Activated naive CD4-positive, alpha-beta T cell treated with anti-CD3 and anti-CD28 coated beads, Interleukin-2, amount 10 ng/mL, durations not matched to agents 7 days and 5 days (primary cell): Measurements from ENCODE around the gene KCNAB1.
"Not testable (repeated sequence)": the region's sequence is repeated elsewhere in the genome, so short reads cannot be mapped to it uniquely, and the experiment has no call there.

Experiments used
- CTCF ChIA-PET: fragments of 350-600 bp; sonication (Branson Sonifier 250); formaldehyde crosslinking; loops from one replicate; lab custom pipeline; 2021; ENCODE audit warnings: antibody characterized with exemption; lab: Charles Lee
- DNase-seq: peaks from one replicate; pipeline ENCODE4 v3.0.0-alpha.2; 2020
- H3K27ac Mint-ChIP-seq: one replicate; pipeline ENCODE4 v1.8.0; 2021; ENCODE audit warnings: mild to moderate bottlenecking, moderate library complexity, mixed read lengths
- H3K27me3 Mint-ChIP-seq: one replicate; pipeline ENCODE4 v1.8.0; 2021; ENCODE audit warnings: mild to moderate bottlenecking, mixed read lengths
- H3K36me3 Mint-ChIP-seq: one replicate; pipeline ENCODE4 v1.8.0; 2021; ENCODE audit warnings: mixed read lengths
- H3K4me1 Mint-ChIP-seq: one replicate; pipeline ENCODE4 v1.8.0; 2021; ENCODE audit warnings: mixed read lengths
- H3K4me3 Mint-ChIP-seq: one replicate; pipeline ENCODE4 v1.8.0; 2021; ENCODE audit warnings: mild to moderate bottlenecking, moderate library complexity, mixed read lengths
- H3K9me3 Mint-ChIP-seq: one replicate; pipeline ENCODE4 v1.8.0; 2021; ENCODE audit warnings: mixed read lengths

KCNAB1 gene

DNA sequence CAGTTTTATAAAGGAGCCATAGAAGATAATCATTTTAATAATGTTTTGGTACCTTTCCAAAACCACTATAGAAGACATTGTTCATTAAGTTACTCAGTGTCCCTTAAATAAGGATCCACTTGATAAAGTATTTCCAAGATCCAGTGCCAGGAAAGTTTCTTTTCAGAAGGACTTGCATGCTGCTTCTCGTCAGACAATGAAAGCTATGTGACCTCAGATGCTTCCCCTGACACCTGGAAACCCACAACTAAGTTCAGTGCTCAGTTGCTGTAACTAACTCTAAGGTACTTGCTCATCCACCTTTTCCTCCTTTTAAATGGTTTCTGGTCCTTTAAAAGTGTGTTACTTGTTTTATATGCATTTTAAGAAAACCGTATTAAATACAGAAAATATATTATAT, 427.3 kb downstream of the KCNAB1 start:
- no peaks in the 10 kb centered on the region for H3K9me3 Mint-ChIP-seq
- no peak for DNase-seq
- no peak overlapping the region for H3K4me3 Mint-ChIP-seq
- H3K4me1 Mint-ChIP-seq, result peaks cover 55% of the 10 kb centered on the region
- CTCF ChIA-PET, result interaction anchor here (1.3 kb wide), 1 partner anchor 8 kb away, joined by 4 read pairs; no protein-coding TSS in a partner anchor
- H3K27me3 Mint-ChIP-seq, result no peaks in the 10 kb centered on the region
- H3K36me3 Mint-ChIP-seq, result peaks cover 74% of the 10 kb centered on the region
- H3K27ac Mint-ChIP-seq, result no peak overlapping the region

DNA sequence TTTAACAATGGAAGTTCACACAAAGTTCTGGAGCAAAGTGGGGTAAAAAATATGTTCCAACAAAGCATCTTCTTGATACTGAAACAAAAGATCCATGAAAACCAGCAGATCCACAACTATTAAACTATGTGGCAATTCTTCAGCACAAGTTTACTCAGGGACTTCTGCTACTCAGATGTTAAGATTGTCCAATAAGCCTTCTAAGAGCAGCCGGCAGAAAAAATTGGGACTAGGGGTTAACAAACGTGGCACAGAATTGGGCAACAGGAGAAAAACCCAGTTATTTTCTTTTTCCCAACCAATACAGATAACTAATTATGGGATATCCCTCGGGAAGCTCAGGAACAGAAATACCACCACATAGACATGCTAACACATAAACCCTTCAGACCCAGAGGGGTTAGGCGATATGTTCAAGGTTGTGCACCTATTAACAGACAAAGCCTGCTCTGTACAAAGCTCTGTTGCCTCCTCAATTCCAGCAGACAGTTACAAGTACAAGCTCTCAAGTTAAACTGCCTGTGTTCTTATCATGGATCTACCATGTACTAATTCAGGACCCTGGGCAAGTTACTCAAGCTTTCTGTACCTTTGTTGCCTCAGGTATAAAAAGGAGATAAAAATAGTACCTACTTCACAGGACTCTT, 427.8 kb downstream of the KCNAB1 start:
- peaks cover 70% of the 10 kb centered on the region for H3K36me3 Mint-ChIP-seq
- peaks cover 59% of the 10 kb centered on the region for H3K4me1 Mint-ChIP-seq
- CTCF ChIA-PET, result interaction anchor here (1.3 kb wide), 2 partner anchors 9 to 13 kb away, joined by 3 to 4 read pairs; no protein-coding TSS in a partner anchor

DNA sequence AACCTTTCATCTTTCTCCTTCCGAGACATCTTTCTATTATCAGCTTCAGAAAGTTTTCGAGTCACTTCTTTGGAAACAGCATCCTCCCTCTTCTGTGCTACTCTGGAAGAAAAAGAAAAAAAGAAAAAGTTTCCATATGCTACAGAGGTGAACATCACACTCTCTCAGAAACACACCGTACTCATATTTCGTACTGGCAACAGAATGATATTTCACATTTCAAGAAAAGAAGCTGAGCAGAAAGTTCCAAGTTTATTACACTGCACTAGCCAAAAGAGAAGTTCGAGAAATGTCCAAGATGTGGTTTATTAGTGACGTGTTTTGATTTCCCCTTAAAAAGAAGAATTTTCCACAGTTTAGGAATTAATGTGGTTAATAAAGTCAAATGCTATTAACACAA, 428.5 kb downstream of the KCNAB1 start:
- Mint-ChIP-seq H3K4me3 (no peak overlapping the region), H3K9me3 (no peaks in the 10 kb centered on the region), H3K27me3 (no peaks in the 10 kb centered on the region), H3K4me1 (peaks cover 67% of the 10 kb centered on the region), H3K36me3 (peaks cover 68% of the 10 kb centered on the region), H3K27ac (no peak overlapping the region)
- CTCF ChIA-PET, result interaction anchor here (1.2 to 1.4 kb wide), 4 partner anchors 10 to 588 kb away, joined by 3 to 5 read pairs (median 4); no protein-coding TSS in a partner anchor
- DNase-seq, result no peak

More for the DNA sequence above, 427.8 kb downstream of the KCNAB1 start:
- no peak overlapping the region for H3K4me3 Mint-ChIP-seq
- no peaks in the 10 kb centered on the region for H3K9me3 Mint-ChIP-seq
- no peaks in the 10 kb centered on the region for H3K27me3 Mint-ChIP-seq
- no peak for DNase-seq
- H3K27ac Mint-ChIP-seq, result no peak overlapping the region

DNA sequence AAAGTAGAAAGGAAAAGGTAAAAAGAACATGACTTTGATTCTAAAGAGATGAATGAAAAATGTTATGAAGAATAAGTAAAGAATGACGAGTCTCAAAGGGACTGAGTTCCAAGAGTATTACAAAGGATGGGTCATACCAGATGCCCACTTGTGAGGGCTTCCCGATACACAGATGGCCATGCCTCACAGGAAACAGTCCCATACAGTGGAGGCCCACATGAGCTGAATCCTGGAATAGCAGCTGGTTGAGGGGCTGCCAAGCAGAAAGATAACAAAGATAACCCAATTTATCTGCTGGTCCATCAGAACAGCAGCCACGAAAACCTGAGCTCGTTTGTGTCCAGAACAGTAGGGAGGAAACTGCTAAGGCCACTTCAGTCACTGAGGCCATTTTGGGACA, 430.9 kb downstream of the KCNAB1 start:
- CTCF ChIA-PET, result no interaction called here
- Mint-ChIP-seq H3K9me3 (no peaks in the 10 kb centered on the region), H3K36me3 (peaks cover 61% of the 10 kb centered on the region), H3K27me3 (peaks cover 3% of the 10 kb centered on the region), H3K27ac (no peak overlapping the region), H3K4me1 (peaks cover 66% of the 10 kb centered on the region), H3K4me3 (no peak overlapping the region)
- no peak for DNase-seq

DNA sequence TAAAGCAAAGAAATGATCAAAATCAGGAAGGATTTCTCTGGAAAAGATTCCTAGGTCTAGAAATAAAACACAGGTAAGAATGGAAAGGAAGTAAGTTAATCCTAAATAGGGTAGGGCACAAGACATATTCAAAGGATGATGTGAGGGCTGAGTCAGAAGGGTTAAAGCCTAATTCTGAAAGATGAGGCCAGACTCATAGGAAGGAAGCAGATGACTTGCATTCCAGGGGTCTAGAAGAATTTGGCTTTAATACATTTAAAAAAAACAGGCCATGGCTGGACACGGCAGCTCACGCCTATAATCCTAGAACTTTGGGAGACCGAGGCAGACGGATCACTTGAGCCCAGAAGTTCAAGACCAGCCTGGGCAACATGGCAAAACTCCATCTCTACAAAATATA, 431.4 kb downstream of the KCNAB1 start:
- H3K27ac Mint-ChIP-seq, result no peak overlapping the region

DNA sequence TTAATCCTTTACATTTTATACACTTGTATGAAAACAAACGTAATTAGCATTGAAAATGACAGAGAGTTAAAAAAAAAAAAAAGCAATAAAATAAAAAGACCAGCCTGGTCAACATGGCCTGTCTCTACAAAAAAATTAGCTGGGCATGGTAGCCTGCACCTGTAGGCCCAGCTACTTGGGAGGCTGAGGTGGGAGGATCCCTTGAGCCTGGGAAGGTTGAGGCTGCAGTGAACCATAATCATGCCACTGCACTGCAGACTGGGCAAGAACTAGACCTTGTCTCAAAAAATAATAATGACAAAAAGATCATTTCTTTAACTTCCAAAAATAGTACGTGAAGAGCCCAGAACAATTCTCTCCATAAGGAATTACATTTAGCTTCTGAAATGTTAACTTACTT, 432.6 kb downstream of the KCNAB1 start:
- CTCF ChIA-PET, result interaction anchor here (1.5 kb wide), 1 partner anchor 9 kb away, joined by 6 read pairs; no protein-coding TSS in a partner anchor
- peaks cover 6% of the 10 kb centered on the region for H3K27me3 Mint-ChIP-seq
- no peaks in the 10 kb centered on the region for H3K9me3 Mint-ChIP-seq
- no peak for DNase-seq
- peaks cover 45% of the 10 kb centered on the region for H3K36me3 Mint-ChIP-seq
- peak overlapping the region; percentile 93 for H3K4me3 Mint-ChIP-seq
- no peak overlapping the region for H3K27ac Mint-ChIP-seq
- H3K4me1 Mint-ChIP-seq, result peaks cover 54% of the 10 kb centered on the region

More for the DNA sequence above, 431.4 kb downstream of the KCNAB1 start:
- CTCF ChIA-PET, result interaction anchor here (0.7 kb wide), 1 partner anchor 9 kb away, joined by 5 read pairs; no protein-coding TSS in a partner anchor
- Mint-ChIP-seq H3K36me3 (peaks cover 56% of the 10 kb centered on the region), H3K4me3 (no peak overlapping the region), H3K9me3 (no peaks in the 10 kb centered on the region), H3K27me3 (peaks cover 5% of the 10 kb centered on the region), H3K4me1 (peaks cover 63% of the 10 kb centered on the region)
- DNase-seq, result no peak

DNA sequence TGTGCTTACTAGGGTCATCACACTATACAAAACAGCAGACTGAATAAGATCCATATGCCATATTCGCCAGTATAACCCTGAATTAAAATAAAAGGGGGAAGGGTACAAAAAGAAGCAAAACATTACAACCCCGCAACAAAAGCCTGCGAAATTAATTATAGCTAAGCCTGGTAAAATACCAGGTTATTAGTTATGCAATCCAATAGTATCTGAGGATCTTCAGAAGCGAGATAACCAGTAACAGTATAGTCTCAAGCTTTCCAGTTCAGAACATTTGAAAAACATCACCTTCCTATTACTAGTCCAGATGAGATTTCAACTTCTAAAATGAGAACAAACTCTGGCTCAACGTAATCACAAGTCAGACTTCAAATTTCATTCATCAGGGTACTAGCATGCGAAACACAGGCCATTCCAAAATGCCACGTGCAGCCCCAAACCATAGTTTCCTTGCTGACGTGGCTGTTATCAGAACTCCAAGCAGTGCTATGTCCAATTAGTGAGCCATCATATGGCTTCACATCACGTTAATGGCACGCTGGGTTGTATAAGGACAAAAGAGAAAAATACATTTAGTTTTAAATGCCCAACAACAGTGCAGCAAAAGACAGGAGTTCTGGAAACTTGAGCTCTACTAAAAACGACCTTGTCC, 433.5 kb downstream of the KCNAB1 start:
- peaks cover 39% of the 10 kb centered on the region for H3K36me3 Mint-ChIP-seq
- no peak for DNase-seq
- H3K27me3 Mint-ChIP-seq, result peaks cover 6% of the 10 kb centered on the region
- no peaks in the 10 kb centered on the region for H3K9me3 Mint-ChIP-seq
- H3K4me3 Mint-ChIP-seq, result peak overlapping the region; percentile 93
- peaks cover 51% of the 10 kb centered on the region for H3K4me1 Mint-ChIP-seq
- CTCF ChIA-PET, result interaction anchor here (0.7 to 3.0 kb wide), 8 partner anchors 10 to 583 kb away, joined by 3 to 34 read pairs (median 6); partner anchors contain the start of gene TIPARP
- peak overlapping the region; percentile 84 for H3K27ac Mint-ChIP-seq

DNA sequence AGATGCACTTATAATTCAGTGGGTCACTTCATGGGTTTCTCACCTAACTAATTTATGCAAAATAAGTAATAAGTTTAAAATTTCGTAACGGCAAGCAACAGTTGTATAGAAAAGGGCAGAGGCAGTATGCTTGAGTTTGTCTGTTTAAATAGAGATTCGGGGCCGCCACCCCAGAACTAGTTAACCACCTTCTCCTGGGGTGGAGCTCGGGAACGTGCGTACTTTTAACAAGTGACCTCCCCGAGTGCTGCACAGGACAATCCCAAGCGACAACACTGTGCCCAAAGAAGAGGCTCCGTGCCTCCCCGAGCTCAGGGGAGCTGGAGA, 434.1 kb downstream of the KCNAB1 start:
- peaks cover 49% of the 10 kb centered on the region for H3K4me1 Mint-ChIP-seq
- peaks cover 34% of the 10 kb centered on the region for H3K36me3 Mint-ChIP-seq
- H3K27me3 Mint-ChIP-seq, result peaks cover 6% of the 10 kb centered on the region
- H3K27ac Mint-ChIP-seq, result peak overlapping the region; percentile 84
- peak overlapping the region; percentile 93 for H3K4me3 Mint-ChIP-seq
- CTCF ChIA-PET, result interaction anchor here (0.6 to 3.0 kb wide), 10 partner anchors 11 to 648 kb away, joined by 3 to 34 read pairs (median 5); partner anchors contain the start of gene TIPARP
- DNase-seq, result no peak
- H3K9me3 Mint-ChIP-seq, result no peaks in the 10 kb centered on the region

DNA sequence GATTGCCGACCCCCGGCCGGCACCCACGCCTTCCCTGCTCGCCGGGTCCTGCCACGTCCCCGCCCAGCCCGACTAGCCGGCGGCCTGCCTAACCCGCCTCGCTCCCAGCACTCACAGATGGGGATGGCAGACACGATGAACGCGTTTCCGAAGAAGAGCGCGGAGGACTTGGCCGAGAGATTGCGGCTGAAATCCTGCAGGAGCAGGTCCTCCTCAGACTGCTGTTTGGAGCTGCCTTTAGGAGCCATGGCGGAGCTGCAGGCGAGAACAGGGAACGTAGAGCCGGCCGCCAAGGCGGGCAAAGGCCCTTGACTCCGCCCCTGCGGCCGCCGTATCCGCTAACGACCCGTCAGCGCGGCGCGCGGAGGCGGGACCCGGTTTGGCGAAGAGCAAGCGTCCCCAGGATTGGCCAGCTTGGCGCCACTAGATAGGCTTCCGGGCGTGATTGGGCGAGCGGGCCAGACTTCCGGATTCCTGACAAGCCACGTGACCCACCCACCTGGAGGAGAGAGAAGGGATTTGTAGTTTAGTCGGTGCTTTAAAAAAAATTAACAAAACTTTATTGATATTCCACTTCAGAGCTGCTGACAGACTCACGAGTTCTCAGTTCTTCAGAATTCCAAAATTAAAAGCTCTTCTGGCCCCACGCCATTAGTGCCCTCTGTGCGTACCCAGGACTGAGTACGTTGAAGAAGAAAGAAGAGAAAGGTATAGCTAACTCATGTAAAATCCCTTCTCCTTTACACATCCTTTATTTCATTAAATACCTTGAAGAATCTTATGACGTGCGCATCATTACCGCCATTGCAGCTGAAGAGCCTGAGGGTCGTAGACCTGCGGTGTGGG, 434.7 kb downstream of the KCNAB1 start, which contains the start of gene SSR3:
TSS of gene SSR3 (minus strand) at position 276 of the 846 bp plus-strand sequence. CDS start at position 248, 28 bp downstream.
- DNase-seq, result peak; percentile 99
- H3K27me3 Mint-ChIP-seq, result peaks cover 6% of the 10 kb centered on the region
- H3K9me3 Mint-ChIP-seq, result no peaks in the 10 kb centered on the region
- CTCF ChIA-PET, result interaction anchor here (0.6 to 3.0 kb wide), 11 partner anchors 11 to 647 kb away, joined by 3 to 34 read pairs (median 4); partner anchors contain the start of gene TIPARP
- peaks cover 49% of the 10 kb centered on the region for H3K4me1 Mint-ChIP-seq
- peak within 1 kb of the TSS; percentile 93 for H3K4me3 Mint-ChIP-seq
- H3K27ac Mint-ChIP-seq, result peak within 1 kb of the TSS; percentile 84
- H3K36me3 Mint-ChIP-seq, result peaks cover 30% of the 10 kb centered on the region

DNA sequence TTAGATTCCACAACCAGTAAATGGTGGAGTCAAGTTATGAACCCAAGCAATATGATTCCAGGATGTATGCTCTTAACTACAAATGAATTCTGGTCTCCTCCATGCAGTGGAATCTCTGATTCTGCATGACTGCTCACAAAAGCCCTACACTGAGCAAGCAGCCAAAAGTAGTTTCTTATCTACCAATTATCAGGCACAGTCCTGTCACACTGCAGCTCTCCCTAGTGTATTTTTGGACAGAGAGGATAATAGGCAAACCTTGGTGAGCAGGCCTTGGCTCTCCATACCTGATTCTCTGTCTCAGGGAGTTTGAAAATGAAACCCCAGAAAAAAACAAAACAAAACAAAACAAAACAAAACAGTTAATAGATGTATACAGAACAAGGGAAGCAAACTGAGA, 438.0 kb downstream of the KCNAB1 start:
- H3K4me3 Mint-ChIP-seq, result no peak overlapping the region
- DNase-seq, result no peak
- H3K4me1 Mint-ChIP-seq, result peaks cover 35% of the 10 kb centered on the region
- H3K9me3 Mint-ChIP-seq, result no peaks in the 10 kb centered on the region
- no peak overlapping the region for H3K27ac Mint-ChIP-seq
- H3K27me3 Mint-ChIP-seq, result peaks cover 26% of the 10 kb centered on the region
- peaks cover 5% of the 10 kb centered on the region for H3K36me3 Mint-ChIP-seq
- CTCF ChIA-PET, result interaction anchor here (1.1 kb wide), 1 partner anchor 84 kb away, joined by 3 read pairs; no protein-coding TSS in a partner anchor

DNA sequence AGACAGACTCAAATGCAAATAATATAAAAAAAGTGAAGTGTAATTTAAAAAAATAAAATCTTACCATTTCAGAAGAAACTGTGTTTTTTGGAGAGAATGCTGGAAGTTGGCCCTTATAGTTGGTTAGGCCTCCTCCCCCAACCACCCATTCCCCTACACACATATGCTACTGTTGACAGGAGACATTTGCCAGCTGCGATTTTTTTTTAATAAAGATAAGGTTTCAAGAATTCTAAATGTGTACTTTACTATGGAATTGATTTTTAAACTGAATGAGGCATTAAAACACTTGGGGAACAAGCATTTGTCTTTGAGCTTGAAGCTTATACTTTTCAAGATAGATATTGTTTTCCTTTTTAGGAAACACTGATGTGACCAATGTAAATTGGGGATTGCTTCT, 438.9 kb downstream of the KCNAB1 start:
- peaks cover 30% of the 10 kb centered on the region for H3K27me3 Mint-ChIP-seq
- no peaks in the 10 kb centered on the region for H3K9me3 Mint-ChIP-seq
- H3K4me1 Mint-ChIP-seq, result peaks cover 28% of the 10 kb centered on the region
- DNase-seq, result no peak
- peaks cover 2% of the 10 kb centered on the region for H3K36me3 Mint-ChIP-seq
- CTCF ChIA-PET, result no interaction called here
- H3K4me3 Mint-ChIP-seq, result no peak overlapping the region
- H3K27ac Mint-ChIP-seq, result no peak overlapping the region

DNA sequence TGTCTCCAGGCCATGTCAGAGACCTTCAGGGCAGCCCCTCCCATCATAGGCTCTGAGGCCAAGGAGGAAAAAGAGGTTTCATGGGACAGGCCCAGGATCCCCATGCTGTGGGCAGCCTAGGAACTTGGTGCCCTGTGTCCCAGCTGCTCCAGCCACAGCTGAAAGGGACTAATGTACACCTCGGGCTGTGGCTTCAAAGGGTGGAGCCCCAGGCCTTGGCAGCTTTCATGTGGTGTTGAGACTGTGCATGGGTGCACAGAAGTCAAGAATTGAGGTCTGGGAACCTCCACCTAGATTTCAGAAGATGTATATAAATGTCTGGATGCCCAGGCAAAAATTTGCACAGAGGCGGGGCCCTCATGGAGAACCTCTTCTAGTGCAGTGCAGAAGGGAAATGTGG, 441.2 kb downstream of the KCNAB1 start:
- Mint-ChIP-seq H3K4me3 (no peak overlapping the region), H3K36me3 (no peaks in the 10 kb centered on the region), H3K9me3 (no peaks in the 10 kb centered on the region), H3K4me1 (peaks cover 17% of the 10 kb centered on the region), H3K27me3 (peaks cover 36% of the 10 kb centered on the region), H3K27ac (no peak overlapping the region)
- peak; percentile 21 for DNase-seq
- CTCF ChIA-PET, result interaction anchor here (0.5 kb wide), 1 partner anchor 803 kb away, joined by 3 read pairs; no protein-coding TSS in a partner anchor

DNA sequence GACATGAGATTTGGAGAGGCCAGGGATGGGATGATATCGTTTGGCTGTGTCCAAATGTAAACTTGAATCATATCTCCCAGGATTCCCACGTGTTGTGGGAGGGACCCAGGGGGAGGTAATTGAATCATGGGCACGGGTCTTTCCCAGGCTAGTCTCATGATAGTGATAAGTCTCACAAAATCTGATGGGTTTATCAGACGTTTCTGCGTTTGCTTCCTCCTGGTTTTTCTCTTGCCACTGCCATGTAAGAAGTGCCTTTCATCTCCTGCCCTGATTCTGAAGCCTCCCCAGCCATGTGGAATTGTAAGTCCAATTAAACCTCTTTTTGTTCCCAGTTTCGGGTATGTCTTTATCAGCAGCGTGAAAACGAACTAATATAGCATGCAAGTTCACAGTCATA, 442.1 kb downstream of the KCNAB1 start:
- H3K27me3 Mint-ChIP-seq, result peaks cover 37% of the 10 kb centered on the region
- H3K4me3 Mint-ChIP-seq, H3K9me3 Mint-ChIP-seq, H3K36me3 Mint-ChIP-seq, H3K27ac Mint-ChIP-seq, DNase-seq: not testable (repeated sequence)
- peaks cover 17% of the 10 kb centered on the region for H3K4me1 Mint-ChIP-seq
- CTCF ChIA-PET, result interaction anchor here (0.9 kb wide), 1 partner anchor 103 kb away, joined by 3 read pairs; no protein-coding TSS in a partner anchor
